SHP77 (cell line): ENCODE measurements around the gene DNER.
A peak's percentile ranks its signal among the peaks of the same experiment; 100 is the strongest.
"Not testable (repeated sequence)": the region's sequence is repeated elsewhere in the genome, so short reads cannot be mapped to it uniquely, and the experiment has no call there.

Experiments
- DNase-seq, 2 experiments: peaks; one replicate each; lab custom pipeline; 2025; lab: John Stamatoyannopoulos, UW

Gene DNER

DNA sequence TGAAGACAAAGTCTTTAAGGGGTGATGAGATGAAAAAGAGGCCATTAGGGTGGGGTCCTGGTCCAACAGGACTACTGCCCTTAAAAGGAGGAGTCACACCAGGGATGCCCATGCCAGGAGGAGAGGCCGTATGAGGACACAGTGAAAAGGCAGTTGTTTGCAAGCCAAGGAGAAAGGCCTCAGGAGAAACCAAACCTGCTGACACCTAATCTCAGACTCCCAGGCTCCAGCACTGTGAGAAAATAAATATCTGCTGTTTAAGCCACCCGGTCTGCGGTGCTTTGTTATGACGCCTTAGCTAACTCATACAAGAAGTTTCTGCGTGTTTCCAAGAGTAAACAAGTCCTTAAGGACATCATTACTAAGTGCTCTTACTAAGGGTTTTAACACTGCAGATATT, 93.6 kb downstream of the DNER start:
- no peak for DNase-seq

DNA sequence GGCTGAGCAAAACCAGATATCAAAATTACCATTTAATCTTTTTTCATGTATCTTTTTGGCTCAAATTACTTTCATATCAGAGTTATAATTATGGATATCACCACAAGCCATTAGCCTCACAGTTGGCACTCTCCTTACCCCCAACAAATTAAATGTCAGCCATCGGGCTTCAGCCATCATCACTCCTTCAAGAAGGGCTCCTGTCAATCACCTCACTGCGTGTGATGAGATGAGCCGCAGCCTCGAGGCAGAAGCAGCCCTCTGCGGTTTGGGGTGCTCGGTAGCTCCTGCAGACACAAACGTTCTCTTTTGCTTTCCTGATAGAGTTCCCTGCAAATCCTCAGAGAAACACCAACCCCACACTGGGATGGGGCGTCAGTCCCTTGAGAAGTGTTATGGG, 94.1 kb downstream of the DNER start:
- no peak for DNase-seq

DNA sequence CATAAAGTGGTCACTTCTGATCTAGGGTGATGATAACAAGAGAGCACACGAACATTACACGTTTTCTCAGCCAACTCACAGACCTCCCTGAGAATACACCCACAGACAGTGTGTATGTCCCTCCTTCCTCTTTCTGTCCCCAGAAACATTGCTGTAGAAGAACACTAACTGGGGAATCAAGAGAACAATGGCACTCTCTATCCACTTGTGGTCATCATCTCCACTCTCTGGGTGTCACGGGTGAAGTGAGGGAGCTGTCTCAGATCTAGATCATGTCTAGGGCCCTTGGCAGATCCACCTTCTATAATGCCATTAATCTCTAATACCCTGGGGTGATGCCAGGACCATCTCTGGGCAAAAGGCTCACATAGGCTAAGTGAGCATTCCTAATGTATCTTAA, 97.9 kb downstream of the DNER start:
- no peak for DNase-seq

DNA sequence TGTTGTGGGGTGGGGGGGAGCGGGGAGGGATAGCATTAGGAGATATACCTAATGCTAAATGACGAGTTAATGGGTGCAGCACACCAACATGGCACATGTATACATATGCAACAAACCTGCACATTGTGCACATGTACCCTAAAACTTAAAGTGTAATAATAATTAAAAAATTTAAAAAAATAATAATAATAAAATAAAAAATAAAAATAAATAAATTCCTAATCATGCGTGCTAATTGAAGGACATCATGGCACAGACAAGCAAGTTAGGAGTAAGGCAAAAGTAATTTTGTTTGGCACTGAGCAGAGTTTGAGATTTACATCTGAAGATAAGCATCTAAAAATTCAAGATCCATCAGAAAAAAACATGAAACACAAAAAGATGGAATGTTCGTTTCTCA, 100.3 kb downstream of the DNER start:
- not testable (repeated sequence) for DNase-seq

DNA sequence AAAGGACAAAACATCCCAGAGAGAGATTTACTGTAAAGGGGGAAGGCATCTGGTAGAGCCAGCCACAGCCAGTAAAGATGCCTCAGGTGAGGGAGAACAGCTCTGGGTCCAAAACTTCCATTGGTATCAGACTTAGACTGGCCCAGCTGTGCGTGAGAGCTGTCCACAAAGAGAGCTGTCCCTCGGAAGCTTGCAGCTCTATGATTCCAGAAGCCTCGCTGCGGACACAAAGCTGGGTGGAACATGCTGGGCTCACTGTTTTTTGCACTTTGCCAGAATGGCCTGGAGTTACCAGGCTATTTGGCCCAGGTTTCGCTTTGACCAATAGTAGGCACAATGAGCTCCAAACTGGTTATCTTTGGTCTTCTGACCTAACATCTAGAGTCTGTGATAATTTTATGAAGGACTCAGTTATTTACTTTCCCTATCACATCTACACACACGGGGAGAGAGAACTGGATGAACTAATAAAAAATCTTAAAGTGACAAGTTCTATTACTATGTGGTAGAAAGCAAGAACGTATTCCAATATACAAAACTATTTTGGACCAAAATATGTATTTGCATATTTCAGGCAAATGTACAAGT, 101.9 kb downstream of the DNER start:
- DNase-seq: no peak

DNA sequence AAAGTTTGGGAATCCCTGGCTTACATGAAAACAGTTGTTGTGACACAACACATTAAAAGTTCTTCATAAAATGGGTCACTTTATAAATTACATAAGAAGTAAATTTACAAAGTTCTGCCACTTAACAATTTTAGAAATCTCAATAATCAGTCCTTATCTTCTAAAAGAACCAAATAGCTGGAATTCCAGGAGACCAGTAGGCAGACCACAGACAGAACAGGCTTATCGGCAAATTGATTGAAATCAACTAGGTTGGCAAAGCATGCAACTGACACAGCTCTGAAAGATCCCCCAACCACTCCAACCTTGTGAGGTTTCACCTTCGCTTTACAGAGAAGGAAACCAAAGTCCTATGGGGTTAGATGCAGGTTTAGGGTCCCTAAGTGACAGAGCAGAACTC, 103.0 kb downstream of the DNER start:
- no peak for DNase-seq

DNA sequence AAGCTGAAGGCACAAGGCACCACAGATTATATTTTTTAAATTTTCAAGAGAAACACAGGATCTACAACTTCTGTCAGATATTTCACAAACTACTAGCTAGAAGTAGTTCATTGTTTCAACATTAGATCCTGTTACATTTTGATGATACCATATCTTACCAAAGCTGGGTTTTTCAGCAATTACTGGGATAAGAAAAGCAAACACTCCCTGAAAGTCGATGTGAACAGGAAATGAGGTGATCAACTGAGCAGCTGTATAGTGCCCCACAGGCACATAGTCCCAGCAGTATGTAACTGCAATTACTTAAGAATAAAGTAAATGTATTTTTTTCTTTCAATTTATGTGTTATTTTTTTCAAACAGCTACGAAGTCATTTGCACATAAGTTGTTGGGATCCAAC, 103.5 kb downstream of the DNER start:
- no peak for DNase-seq

DNA sequence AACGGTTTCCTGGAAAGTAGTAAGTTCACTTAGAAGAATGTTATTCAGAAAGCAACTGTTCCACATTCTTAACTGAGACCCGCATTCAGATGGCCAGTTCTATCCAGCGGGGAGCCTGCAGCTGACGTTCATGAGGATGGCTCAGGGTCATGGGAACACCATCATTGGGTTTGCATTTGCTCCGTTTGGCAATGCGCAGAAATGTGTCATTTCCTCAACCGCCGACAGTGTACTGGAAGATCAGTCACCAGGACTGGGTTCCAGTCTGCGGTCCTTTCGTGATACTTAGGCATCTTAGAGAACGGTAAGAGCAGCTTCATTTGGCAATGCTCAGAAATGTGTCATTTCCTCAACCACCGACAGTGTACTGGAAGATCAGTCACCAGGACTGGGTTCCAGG, 104.0 kb downstream of the DNER start:
- DNase-seq: no peak

DNA sequence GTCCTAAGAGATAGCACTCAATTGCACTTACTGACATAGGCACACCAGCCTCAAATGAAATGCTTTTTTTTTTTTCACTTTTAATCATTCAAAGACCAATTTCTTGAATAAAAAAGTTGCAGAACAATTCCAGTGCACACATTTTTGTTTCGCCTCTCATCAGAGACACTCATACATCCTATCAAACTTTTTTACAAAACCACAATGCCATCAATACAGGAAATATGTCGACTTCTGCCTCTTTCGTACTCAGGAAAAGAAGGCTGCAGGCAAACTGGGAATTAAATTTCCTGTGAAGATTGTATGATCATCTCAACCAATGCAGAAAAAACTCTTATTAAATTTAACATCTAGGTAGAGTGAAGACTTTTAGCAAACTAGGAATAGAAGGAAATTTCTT, 112.4 kb downstream of the DNER start:
- no peak for DNase-seq

DNA sequence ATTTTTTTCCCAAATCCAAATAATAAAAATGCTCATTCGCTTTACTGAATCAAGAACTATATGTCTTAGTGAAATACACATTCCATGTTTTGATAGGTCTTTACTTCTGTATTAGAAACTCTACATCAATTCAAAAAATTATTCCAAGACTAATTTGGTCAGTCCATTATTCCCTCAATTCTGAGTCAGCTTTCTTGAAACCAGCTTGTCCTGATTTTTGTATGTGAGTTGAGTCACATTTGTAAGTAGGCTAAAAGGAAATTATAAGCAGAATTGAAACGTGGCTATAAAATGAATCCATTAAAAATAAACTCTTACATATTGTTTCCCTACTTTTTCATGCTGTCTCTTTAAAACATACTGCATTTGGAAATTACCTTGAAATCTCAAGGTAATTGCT, 113.0 kb downstream of the DNER start:
- no peak for DNase-seq

DNA sequence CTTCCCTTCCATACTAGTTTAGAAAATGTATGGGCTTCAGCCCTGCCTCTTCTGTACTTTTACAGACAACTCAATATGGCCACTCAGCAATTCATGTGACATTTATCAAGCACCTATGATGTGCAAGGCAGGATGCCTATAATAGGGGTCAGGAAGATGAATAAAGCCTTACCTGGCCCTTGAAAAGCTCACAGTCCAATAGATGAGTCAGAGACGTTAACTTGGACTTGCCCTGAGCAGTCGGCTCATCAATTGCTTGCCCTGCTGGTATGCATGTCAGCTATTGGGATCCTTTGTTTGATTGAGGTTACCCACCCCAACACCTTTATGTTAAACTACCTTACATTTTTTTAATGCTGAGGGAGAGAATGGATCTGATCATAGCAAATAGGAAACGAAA, 116.1 kb downstream of the DNER start:
- DNase-seq: no peak

DNA sequence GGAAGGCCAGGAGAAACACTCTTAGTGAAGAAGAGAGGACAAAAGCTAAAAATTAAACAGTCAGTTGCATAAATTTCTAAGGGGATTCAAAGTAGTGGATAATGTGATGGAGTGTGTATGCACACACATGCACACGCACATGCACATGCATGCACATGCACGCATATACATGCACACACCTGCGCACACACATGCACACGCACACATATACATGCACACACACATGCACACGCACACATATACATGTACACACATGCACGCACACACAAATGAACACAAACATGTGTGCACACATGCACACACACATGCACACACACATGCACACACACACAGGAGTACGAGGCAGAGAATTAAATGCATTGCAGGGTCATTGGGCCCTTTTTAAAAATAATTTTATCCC, 117.6 kb downstream of the DNER start:
- DNase-seq: no peak

DNA sequence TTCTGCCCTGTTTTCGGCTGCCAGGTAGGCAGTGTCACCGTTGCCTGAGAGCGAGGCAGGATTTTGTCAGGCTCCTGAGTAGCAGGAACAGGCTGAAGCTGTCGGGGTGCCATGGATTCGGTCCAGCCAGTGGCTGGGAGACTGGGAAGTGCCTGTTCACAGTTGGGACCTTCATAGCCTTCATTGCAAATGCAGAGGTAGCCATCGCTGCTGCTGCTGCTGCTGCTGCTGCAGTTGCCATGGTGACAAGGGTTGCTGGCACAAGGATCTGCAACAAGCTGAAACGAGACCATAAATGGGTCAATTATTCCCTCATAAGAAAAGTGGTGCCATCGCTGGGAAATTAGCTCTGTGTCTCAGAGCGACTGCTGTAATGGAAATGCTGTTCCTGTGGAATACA, 122.7 kb downstream of the DNER start:
- DNase-seq: no peak

DNA sequence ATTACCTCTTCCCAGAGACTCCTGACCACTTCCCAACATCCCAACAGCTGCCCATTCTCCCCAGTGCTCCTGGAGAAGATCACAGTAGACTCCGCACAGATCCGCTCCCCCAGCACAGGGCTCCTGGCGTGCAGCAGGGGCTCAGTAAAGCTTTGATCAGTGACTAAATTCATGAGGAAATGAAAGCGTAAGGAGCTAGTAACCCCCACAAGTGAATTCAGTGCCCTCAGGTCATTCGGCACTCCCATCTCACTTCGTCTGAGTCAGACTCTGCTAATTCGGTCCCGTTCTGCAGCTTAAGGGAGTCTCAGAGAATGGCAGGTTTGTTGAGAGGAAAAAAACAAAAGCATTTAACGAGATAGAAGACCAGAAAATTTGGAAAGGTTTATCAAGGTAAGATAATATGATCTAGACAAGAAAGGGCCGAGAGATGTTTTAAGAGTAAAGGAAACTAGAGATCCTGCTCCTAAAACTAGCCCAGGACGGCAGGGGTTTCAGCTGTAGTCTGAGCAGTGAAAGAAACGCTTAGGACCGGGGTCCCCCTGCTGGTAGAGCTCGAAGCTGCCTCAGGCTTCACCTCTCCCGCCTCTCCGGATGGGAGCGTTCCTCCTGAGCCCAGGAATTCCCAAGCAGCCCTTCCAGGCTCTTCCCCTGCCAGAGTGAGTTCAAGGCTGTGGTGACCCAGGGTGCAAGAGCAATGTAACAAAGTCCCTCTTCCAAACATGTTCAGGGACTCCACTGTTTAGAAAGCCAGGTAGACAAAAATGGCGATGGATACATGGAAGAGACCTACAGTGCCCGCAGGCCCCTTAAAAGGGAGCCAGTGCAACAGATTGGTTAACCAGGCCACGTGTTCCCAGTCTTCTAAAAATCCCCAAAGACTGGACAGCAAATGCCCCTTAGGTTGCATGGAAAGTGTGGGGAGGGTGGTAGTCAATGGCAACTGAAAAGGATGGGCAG, 127.3 kb downstream of the DNER start:
- peak; percentile 37 to 44 for DNase-seq

DNA sequence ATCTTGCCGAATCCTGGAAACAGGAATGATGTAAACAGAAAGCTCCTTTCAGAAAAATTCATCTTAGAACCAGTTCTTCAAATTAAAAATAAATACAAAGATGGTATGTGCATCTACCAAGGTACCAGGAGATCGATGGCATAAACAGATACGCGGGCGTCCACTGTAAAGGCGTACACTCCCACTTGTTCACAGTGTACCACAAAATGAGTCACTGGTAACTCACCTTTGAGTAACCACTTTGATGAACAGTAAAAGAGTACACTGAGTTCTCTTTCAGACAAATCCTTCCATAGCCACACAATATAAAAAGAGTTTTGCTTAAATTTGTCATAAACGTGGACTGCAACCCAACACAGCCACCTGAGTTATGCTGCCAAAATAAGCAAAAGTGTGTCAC, 128.3 kb downstream of the DNER start:
- DNase-seq: no peak

DNA sequence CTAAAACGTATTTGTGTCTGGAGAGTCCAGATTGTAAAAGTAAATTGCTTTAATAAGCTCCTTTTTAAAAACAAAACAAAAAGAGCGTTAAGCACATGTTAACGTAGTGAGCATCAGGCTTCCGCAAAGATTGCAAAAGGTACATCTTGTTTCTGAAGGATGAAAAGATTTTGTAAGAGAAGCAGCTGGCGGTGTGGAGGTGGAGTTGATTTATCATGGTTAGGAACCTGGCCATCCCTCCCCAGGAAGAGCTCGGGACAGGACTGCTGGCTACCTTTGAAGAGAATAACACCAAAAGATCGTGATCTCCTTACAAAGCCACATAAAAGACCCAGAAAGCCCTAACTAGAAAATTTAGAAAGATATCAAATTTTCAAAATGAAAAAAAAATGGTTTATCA, 132.2 kb downstream of the DNER start:
- DNase-seq: no peak

DNA sequence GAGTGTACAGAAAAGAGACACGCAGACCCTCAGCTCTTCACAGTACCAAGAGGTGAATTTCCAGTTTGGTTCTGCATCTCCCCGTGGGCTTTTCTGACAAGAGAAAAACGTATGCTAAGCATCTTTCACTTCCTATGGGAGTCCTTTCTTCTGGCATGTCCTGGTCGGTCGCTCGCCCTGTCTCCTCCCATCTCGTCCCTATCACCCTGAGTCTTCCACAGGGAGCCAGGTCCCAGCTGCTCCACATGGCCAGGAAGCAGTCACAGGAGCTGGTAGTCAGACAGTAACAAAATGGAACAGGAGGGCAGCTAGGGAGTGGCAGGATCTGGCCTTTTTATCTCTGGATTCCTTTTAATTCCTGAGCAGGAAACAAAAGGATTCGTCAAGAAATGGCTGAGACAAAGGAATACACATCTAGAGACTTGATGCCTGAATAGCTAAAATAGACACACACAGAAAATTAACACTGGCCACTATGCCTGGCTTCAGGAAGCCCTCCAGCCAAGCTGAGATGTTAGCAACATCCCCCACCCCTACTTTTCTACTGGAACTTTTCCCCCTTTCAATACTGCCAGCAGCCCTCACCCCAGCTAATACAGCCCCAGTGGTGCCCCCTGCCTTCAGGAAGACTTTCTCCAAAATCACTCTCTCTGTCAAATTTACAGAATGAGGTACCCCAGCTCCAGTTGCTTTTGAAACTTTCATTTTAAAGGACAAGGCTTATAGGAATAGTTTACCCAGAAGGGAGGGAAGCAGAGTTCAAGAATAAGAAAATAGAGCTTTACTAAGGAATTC, 136.1 kb downstream of the DNER start:
- no peak for DNase-seq

DNA sequence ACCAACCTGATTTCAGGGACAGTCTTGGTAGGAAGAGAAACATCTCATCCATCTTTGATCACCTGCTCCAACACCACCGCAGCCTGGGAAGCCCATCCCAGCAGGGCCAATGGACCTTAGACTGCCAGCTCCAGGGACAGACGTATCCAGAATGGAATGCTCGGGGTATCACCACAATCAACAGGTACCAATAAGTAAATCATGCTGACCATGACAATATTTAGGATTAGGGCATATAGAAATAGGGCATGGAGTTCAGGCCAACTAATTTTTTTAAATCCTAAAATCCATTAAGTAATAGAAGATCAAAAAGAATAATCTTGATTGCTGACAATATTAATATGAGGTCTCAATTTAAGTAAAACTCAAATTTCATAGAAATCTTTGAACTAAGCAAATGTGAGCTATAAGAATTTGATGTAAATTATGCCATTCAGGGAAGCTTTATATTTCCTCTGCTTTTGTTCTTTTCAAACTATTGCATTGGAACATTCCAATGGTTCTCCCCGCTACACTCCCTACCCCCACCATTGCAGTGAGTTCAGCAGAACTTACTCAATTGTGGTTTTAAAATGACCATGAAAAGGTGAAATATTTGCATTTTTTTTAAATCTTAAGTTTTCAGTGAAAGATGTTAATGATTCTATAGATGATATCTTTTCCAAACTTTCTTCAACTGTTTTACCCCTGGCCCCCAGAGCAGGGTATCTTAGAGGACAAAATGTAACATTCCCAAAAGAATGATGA, 138.6 kb downstream of the DNER start:
- no peak for DNase-seq

DNA sequence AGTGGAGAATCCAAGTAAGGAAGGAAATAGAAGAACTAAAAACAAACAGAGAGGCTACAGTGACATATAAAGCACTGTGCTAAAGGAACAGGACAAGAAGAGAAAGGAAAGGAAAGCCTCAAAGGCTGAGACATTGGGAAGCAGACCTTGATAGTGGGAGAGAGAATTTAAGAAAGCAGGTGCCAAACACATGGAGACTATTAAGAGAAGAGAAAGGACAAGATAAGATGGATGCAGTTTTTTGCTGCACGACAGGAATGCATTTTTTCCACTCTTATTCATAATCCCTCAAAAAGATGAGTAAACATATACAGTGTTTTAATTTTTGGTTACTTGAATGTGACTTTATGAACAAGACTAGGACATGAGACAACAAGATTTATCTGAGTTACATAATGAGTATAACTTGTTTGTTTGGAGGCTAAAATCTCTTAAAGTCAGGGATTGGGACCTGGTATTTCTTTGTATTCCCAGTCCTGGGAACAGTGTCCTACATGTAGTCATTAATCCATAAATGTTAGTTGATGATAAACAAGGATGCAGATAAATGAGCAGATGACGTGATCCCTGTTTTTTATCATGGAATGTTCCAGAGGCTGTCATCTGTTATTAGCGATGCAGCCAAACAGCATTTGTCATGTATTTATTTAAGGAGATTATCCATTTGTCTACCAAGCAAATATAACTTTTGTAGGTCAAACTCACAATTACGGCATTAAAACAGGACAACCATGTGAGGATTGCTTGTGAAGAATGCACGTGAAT, 141.7 kb downstream of the DNER start:
- no peak for DNase-seq

DNA sequence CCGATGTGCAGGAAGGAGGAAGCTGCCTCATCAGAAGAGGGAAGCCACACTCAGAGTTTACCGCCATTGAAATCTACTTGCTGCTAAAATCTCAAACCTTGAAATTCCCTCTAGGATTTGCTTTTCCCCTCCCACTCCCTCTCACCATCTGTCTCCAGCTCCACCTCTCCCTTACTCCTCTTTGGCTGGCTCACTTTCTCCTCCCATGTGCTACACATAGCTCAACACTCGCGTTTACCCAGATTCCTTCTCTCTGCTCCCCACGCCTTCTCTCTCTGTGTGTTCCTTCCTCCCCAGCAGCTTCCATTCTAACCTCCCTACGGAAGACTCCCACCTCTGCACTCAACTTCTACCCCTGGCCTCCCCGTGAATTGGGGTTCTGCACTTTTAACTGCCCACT, 143.1 kb downstream of the DNER start:
- no peak for DNase-seq

DNA sequence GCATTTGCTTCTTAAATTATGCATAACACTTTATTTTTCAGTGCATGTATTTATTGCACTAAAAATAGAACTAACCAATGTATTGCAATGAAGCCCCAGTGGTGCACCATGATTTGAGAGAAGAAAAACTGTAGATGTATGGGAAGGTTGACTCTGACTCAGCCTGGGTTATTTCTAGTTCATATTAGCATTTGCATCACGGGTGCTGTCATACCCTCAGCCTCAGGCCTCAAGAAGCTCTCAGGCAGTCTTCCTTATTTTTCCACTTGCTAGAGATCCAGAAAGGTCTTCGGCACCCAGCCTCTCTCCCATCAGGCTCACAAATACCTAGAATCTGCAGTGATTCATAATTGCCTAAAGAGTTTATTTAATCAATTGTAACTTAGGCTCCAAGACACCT, 148.0 kb downstream of the DNER start:
- DNase-seq: no peak
